ENCODE results near the gene PFKFB3.

PFKFB3 gene

GRCh38 chr10:6231146-6231545, 28.4 kb downstream of the PFKFB3 start:
- no peak overlapping the region for H3K4me3 ChIP-seq (ENCODE audit: low read length)
- TF ChIP-seq, protein P1, sequence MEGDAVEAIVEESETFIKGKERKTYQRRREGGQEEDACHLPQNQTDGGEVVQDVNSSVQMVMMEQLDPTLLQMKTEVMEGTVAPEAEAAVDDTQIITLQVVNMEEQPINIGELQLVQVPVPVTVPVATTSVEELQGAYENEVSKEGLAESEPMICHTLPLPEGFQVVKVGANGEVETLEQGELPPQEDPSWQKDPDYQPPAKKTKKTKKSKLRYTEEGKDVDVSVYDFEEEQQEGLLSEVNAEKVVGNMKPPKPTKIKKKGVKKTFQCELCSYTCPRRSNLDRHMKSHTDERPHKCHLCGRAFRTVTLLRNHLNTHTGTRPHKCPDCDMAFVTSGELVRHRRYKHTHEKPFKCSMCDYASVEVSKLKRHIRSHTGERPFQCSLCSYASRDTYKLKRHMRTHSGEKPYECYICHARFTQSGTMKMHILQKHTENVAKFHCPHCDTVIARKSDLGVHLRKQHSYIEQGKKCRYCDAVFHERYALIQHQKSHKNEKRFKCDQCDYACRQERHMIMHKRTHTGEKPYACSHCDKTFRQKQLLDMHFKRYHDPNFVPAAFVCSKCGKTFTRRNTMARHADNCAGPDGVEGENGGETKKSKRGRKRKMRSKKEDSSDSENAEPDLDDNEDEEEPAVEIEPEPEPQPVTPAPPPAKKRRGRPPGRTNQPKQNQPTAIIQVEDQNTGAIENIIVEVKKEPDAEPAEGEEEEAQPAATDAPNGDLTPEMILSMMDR (conservative IDR thresholded peaks at IDR 0.05; ENCODE audit: low read length): no peak
- DNase-seq (ENCODE audit: low read depth): no peak

DNA sequence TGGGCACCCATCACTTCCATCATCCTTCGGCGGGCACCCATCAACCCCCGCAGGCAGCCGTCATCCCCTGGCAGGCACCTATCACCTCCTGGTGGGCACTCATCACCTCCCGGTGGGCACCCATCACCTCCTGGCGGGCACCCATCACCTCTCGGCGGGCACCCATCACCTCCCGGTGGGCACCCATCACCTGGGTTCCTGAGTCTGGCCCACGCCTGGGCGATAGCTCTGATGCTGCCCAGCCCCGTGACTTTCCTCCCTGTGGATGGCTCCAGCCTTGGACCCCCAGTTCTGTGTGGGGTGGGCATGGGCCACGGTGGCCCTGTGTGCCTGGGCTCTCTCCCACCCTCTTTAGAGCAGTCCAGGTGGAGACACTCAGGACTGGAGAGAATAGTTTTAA, 29.0 kb downstream of the PFKFB3 start:
- H3K4me3 ChIP-seq (ENCODE audit: low read length): no peak overlapping the region
- TF ChIP-seq, protein P1 (conservative IDR thresholded peaks at IDR 0.05; ENCODE audit: low read length): no peak
- DNase-seq (ENCODE audit: low read depth): no peak

DNA sequence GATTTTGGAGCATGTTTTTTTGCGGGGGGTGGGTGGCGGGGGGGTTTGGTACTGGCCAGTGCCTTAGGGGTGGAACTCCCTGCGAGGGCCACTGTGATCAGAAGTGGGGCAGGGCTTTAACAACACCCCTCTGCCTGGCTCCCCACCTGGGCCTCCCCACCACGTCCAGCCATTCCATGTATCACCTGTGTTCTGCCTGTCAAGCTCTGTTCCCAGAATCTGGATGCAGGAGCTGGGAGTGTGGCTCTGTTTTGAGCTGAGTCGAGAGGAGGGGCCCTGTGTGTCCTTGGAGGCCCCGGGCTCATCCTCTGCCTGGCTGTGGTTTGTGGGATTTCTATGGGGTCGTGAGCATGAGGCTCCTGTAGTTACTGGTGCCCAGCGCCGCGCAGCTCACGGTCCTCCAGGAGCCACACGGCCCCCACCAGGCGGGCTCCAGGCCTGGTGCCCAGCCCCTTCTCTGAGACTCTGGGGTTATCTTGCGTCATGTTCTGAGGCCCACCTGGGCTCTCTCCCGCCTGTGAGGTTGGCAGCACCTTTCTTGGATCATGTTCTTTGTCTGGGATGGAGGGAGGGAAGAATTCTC, 29.6 kb downstream of the PFKFB3 start:
- H3K4me3 ChIP-seq (ENCODE audit: low read length): no peak overlapping the region
- TF ChIP-seq, protein P1 (conservative IDR thresholded peaks at IDR 0.05; ENCODE audit: low read length): no peak
- DNase-seq (ENCODE audit: low read depth): no peak

GRCh38 chr10:6232846-6233724, 30.4 kb downstream of the PFKFB3 start:
- no peak overlapping the region for H3K4me3 ChIP-seq (ENCODE audit: low read length)
- DNase-seq (ENCODE audit: low read depth): no peak
- TF ChIP-seq, protein P1 (conservative IDR thresholded peaks at IDR 0.05; ENCODE audit: low read length): no peak

GRCh38 chr10:6233725-6234277, 31.1 kb downstream of the PFKFB3 start:
- TF ChIP-seq, protein P1 (conservative IDR thresholded peaks at IDR 0.05; ENCODE audit: low read length): no peak
- no peak overlapping the region for H3K4me3 ChIP-seq (ENCODE audit: low read length)
- no peak for DNase-seq (ENCODE audit: low read depth)

- no peak for DNase-seq (ENCODE audit: low read depth)
- TF ChIP-seq, protein P1 (conservative IDR thresholded peaks at IDR 0.05; ENCODE audit: low read length): no peak
Observed at GRCh38 chr10:6234371-6234770, 31.6 kb downstream of the PFKFB3 start.

More at GRCh38 chr10:6234371-6234770, 31.6 kb downstream of the PFKFB3 start:
- no peak overlapping the region for H3K4me3 ChIP-seq (ENCODE audit: low read length)
